Smooth muscle cell (in vitro differentiated cells): ENCODE data around the gene PRND. TPM values are rescaled to one million over a fixed set of nuclear protein-coding genes. Genes with fewer than 3 reads are reported as not detected.
"Not testable (repeated sequence)": the region's sequence is repeated elsewhere in the genome, so short reads cannot be mapped to it uniquely, and the experiment has no call there.

Experiments used
- DNase-seq: peaks from one replicate; lab custom pipeline; 2025; ENCODE audit not compliant: unreplicated experiment; lab: John Stamatoyannopoulos, UW
- H2AFZ ChIP-seq: fragments of 200-600 bp; sonication (generic); 2 replicates; pipeline ENCODE4 v1.6.0; 2016; ENCODE audit warnings: antibody characterized with exemption, low read depth, mild to moderate bottlenecking
- H3F3A ChIP-seq: fragments of 200-600 bp; sonication (generic); 2 replicates; pipeline ENCODE4 v1.6.0; 2017; ENCODE audit warnings: antibody characterized with exemption, low read depth
- H3K27ac ChIP-seq: fragments of 200-600 bp; sonication (generic); 2 replicates; pipeline ENCODE4 v1.5.1; 2016; ENCODE audit warnings: low read depth, mild to moderate bottlenecking
- H3K27me3 ChIP-seq: fragments of 200-600 bp; sonication (generic); 2 replicates; pipeline ENCODE4 v1.6.1; 2016; ENCODE audit warnings: low read depth, mild to moderate bottlenecking
- H3K36me3 ChIP-seq: fragments of 200-600 bp; sonication (generic); 2 replicates; pipeline ENCODE4 v1.5.1; 2016; ENCODE audit warnings: low read depth
- H3K4me1 ChIP-seq: fragments of 200-600 bp; sonication (generic); 2 replicates; pipeline ENCODE4 v1.5.1; 2016; ENCODE audit warnings: low read depth
- H3K4me2 ChIP-seq: fragments of 200-600 bp; sonication (generic); 2 replicates; pipeline ENCODE4 v1.6.0; 2016; ENCODE audit warnings: mild to moderate bottlenecking
- H3K4me3 ChIP-seq: fragments of 200-600 bp; sonication (generic); 2 replicates; pipeline ENCODE4 v1.5.1; 2016; ENCODE audit warnings: mild to moderate bottlenecking
- H3K79me2 ChIP-seq: fragments of 200-600 bp; sonication (generic); 2 replicates; pipeline ENCODE4 v1.6.0; 2016; ENCODE audit warnings: low read depth, mild to moderate bottlenecking
- H3K9ac ChIP-seq: fragments of 200-600 bp; sonication (generic); 2 replicates; pipeline ENCODE4 v1.6.0; 2016; ENCODE audit warnings: low read depth
- H3K9me3 ChIP-seq: fragments of 200-600 bp; sonication (generic); replicated peaks from 2 replicates; pipeline ENCODE4 v1.5.1; 2016; ENCODE audit warnings: low read depth
- H4K20me1 ChIP-seq: fragments of 200-600 bp; sonication (generic); 2 replicates; pipeline ENCODE4 v1.6.0; 2016; ENCODE audit warnings: low read depth
- WGBS: methylation state at CpG from one replicate; pipeline ENCODE4 v1.1.7; 2016; ENCODE audit warnings: low lambda C conversion rate; 5-methylcytosine and 5-hydroxymethylcytosine counted together
- polyA plus RNA-seq: library from polyadenylated mRNA; unstranded; fragments of >200 nt; fragmentation: Nextera tagmentation; extraction: Ambion mirVana; gene quantifications from 2 replicates; pipeline ENCODE4 v1.2.1, GENCODE V29; 2016
- total RNA-seq: library from RNA; depleted of rRNA; stranded (reverse); fragments of >200 nt; gene quantifications from 2 replicates; pipeline ENCODE4 v1.2.3, GENCODE V29; 2014
- TF ChIP-seq, protein P1 (sequence below): fragments of 200-600 bp; sonication (generic); IDR thresholded peaks from 2 replicates; pipeline ENCODE4 v1.5.1; 2017; ENCODE audit warnings: borderline replicate concordance, mild to moderate bottlenecking, antibody characterized with exemption; ENCODE audit not compliant: insufficient read depth, poor library complexity, severe bottlenecking

PRND gene
- total and polyA plus RNA-seq, 2 experiments from 2014 or later = not detected

DNA sequence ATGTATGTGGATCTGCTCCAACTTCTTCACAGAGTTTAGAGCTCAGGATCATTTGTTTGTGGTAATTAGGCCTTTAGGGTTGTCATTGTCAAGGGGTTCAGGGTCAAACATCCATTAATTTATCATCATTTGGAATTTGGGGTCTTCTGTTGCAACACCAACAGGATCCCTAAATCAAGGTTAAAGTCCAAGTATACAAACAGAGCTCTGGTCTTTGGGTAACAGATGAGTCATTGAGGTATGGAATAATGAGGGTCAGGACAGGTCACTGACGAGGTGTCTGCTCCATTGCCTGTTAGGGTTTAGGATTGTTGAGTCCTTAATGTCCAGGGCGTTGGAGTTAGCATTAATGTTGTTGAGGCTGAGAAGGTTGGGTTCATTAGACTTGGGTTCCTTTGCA, 47.6 kb downstream of the PRND start:
- Histone ChIP-seq H3K27ac (no peak overlapping the region), H2AFZ (no peak overlapping the region), H4K20me1 (no peaks in the 10 kb centered on the region), H3K9ac (no peak overlapping the region), H3K79me2 (no peaks in the 10 kb centered on the region), H3K4me3 (no peak overlapping the region), H3K4me2 (no peak overlapping the region), H3K9me3 (no peaks in the 10 kb centered on the region), H3K27me3 (no peaks in the 10 kb centered on the region), H3F3A (no peaks in the 10 kb centered on the region), H3K4me1 (no peaks in the 10 kb centered on the region), H3K36me3 (no peaks in the 10 kb centered on the region)
- TF ChIP-seq, protein P1, sequence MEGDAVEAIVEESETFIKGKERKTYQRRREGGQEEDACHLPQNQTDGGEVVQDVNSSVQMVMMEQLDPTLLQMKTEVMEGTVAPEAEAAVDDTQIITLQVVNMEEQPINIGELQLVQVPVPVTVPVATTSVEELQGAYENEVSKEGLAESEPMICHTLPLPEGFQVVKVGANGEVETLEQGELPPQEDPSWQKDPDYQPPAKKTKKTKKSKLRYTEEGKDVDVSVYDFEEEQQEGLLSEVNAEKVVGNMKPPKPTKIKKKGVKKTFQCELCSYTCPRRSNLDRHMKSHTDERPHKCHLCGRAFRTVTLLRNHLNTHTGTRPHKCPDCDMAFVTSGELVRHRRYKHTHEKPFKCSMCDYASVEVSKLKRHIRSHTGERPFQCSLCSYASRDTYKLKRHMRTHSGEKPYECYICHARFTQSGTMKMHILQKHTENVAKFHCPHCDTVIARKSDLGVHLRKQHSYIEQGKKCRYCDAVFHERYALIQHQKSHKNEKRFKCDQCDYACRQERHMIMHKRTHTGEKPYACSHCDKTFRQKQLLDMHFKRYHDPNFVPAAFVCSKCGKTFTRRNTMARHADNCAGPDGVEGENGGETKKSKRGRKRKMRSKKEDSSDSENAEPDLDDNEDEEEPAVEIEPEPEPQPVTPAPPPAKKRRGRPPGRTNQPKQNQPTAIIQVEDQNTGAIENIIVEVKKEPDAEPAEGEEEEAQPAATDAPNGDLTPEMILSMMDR = no peak
- 76% methylated on average over 2 of the region's 2 CpGs for WGBS
- DNase-seq = no peak

DNA sequence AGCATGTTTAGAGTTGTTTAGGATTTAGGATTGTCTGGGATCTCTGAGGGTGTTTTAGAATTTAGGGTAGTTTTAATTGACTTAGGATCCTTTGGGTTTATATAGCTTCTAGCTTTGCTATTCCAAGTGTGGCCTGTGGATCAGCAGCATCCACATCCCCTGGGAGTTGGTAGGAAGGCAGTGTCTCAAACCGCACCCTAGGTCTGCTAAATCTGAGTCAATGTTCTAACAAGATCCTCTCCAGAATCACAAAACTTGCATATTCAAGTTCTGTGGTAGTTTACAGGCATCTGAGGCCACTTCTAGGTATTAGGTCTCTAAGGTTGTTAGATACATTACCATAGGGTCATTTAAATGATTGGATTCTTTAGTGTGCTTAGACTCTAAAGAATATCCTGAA, 48.3 kb downstream of the PRND start:
- H2AFZ ChIP-seq = no peak overlapping the region
- no peak overlapping the region for H3K4me2 ChIP-seq
- H3K36me3 ChIP-seq = no peaks in the 10 kb centered on the region
- TF ChIP-seq, protein P1 = no peak
- no peaks in the 10 kb centered on the region for H3K4me1 ChIP-seq
- DNase-seq = no peak
- no peak overlapping the region for H3K9ac ChIP-seq
- WGBS = 83% methylated on average over 1 of the region's 1 CpG
- no peaks in the 10 kb centered on the region for H3K27me3 ChIP-seq
- H3F3A ChIP-seq = no peaks in the 10 kb centered on the region
- H3K27ac ChIP-seq = no peak overlapping the region
- H4K20me1 ChIP-seq = no peaks in the 10 kb centered on the region
- no peaks in the 10 kb centered on the region for H3K79me2 ChIP-seq
- H3K9me3 ChIP-seq = no peaks in the 10 kb centered on the region
- H3K4me3 ChIP-seq = no peak overlapping the region

DNA sequence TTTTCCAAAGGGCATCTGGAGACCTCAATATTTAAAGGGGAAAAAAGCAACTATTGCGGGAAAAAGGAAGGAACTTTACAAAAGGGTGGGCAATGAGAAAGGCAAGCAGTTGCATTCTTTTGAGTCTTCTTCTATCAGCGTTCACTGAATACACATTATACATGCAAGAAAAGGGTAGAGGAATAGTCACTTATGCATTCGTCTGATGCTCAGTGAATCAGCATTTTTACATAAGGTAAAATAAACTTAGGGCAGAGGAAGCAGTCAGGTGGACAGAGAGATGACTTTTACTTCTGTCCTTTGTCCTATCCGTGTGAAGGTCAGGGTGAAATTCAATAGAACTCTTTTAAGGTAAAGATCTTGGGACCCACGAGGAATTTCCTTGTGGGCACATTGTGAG, 49.3 kb downstream of the PRND start:
- H3K9ac ChIP-seq = no peak overlapping the region
- H4K20me1 ChIP-seq = no peaks in the 10 kb centered on the region
- DNase-seq = no peak
- H3K79me2 ChIP-seq = no peaks in the 10 kb centered on the region
- no peak overlapping the region for H3K27ac ChIP-seq
- no peak overlapping the region for H3K4me2 ChIP-seq
- WGBS = 70% methylated on average over 5 of the region's 5 CpGs
- no peak overlapping the region for H2AFZ ChIP-seq
- H3F3A ChIP-seq = no peaks in the 10 kb centered on the region
- no peaks in the 10 kb centered on the region for H3K27me3 ChIP-seq
- TF ChIP-seq, protein P1 = no peak
- no peaks in the 10 kb centered on the region for H3K4me1 ChIP-seq
- H3K9me3 ChIP-seq = no peaks in the 10 kb centered on the region
- no peak overlapping the region for H3K4me3 ChIP-seq
- H3K36me3 ChIP-seq = no peaks in the 10 kb centered on the region

DNA sequence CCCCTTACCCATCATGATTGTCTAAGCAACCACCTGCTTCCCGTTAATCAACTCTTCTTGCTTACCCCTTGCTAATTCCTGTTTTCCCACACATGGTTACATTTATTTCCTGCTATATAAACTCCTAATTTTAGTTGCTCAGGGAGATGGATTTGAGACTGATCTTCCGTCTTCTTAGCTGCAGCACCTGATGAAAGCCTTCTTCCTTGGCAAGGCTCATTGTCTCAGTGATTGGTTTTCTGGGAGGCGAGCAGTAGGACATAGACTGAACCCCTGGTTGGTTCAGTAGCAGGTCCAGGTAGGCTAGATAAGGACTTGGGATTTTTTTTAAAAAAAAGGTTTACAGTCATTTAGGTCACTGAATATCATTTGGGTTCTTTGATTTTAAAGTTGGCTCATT, 50.4 kb downstream of the PRND start:
- TF ChIP-seq, protein P1 = no peak
- Histone ChIP-seq H3K9ac (no peak overlapping the region), H4K20me1 (no peaks in the 10 kb centered on the region), H3K9me3 (no peaks in the 10 kb centered on the region), H3F3A (no peaks in the 10 kb centered on the region), H3K36me3 (no peaks in the 10 kb centered on the region), H3K79me2 (no peaks in the 10 kb centered on the region), H3K4me3 (no peak overlapping the region), H3K27me3 (no peaks in the 10 kb centered on the region), H3K27ac (no peak overlapping the region), H3K4me1 (no peaks in the 10 kb centered on the region), H3K4me2 (no peak overlapping the region), H2AFZ (no peak overlapping the region)
- WGBS = 94% methylated on average over 3 of the region's 3 CpGs
- DNase-seq = no peak

DNA sequence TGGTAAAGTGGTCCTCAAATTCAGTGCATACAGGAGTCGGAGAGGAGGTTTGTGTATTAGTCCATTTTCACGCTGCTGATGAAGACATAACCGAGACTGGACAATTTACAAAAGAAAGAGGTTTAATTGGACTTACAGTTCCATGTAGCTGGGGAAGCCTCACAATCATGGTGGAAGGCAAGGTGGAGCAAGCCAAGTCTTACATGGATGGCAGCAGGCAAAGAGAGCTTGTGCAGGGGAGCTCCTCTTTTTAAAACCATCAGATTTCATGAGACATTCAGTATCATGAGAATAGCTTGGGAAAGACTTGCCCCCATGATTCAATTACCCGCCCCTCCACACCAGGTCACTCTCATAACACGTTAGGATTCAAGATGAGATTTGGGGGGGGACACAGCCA, 51.3 kb downstream of the PRND start:
- H3K4me2 ChIP-seq, H2AFZ ChIP-seq, H4K20me1 ChIP-seq, H3K4me1 ChIP-seq, H3K9ac ChIP-seq, H3K79me2 ChIP-seq, H3K27ac ChIP-seq, H3F3A ChIP-seq, H3K4me3 ChIP-seq, H3K27me3 ChIP-seq, H3K9me3 ChIP-seq, DNase-seq, H3K36me3 ChIP-seq: not testable (repeated sequence)
- 80% methylated on average over 5 of the region's 5 CpGs for WGBS
